OCI-LY1 (cell line): ENCODE results near the gene CSGALNACT2.

Experiments used
- EZH2 ChIP-seq: fragments of 200-600 bp; sonication (generic), shearing (Covaris generic); IDR thresholded peaks from 2 replicates; pipeline ENCODE4 v1.8.0; 2017; ENCODE audit warnings: borderline replicate concordance, mixed run types, mild to moderate bottlenecking, antibody characterized with exemption, low read length, moderate library complexity, mixed read lengths
- TF ChIP-seq, protein P1 (sequence below): fragments of 200-600 bp; sonication (generic), shearing (Covaris generic); IDR thresholded peaks from 2 replicates; pipeline ENCODE4 v1.5.1; 2017; ENCODE audit warnings: mild to moderate bottlenecking, antibody characterized with exemption, low read length, moderate library complexity, mixed read lengths

DNA sequence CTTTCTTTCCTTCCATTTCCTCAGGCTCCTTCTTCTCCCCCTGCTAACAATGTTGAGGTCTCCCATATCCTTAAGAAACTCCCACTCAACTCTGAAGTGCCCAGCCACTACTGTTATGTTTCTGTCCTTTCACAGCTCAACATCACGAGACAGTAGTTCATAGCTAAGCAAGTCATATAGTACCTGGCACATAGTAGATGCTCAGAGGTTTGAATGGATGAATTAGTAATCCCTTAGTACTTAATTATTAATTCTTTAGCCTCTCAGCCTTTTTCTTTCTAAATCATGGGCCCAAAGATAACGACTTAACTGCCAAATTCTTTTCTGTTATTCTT is 22.6 kb downstream of the CSGALNACT2 start:
- no peak for TF ChIP-seq EZH2
- TF ChIP-seq, protein P1, sequence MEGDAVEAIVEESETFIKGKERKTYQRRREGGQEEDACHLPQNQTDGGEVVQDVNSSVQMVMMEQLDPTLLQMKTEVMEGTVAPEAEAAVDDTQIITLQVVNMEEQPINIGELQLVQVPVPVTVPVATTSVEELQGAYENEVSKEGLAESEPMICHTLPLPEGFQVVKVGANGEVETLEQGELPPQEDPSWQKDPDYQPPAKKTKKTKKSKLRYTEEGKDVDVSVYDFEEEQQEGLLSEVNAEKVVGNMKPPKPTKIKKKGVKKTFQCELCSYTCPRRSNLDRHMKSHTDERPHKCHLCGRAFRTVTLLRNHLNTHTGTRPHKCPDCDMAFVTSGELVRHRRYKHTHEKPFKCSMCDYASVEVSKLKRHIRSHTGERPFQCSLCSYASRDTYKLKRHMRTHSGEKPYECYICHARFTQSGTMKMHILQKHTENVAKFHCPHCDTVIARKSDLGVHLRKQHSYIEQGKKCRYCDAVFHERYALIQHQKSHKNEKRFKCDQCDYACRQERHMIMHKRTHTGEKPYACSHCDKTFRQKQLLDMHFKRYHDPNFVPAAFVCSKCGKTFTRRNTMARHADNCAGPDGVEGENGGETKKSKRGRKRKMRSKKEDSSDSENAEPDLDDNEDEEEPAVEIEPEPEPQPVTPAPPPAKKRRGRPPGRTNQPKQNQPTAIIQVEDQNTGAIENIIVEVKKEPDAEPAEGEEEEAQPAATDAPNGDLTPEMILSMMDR, result no peak
